HG03354 (cell line): ENCODE data around the gene VAT1L.

Experiments used
- ATAC-seq: cut with Tn5 transposase; IDR thresholded peaks from one replicate; pipeline ENCODE4 v1.9.1; 2021; ENCODE audit warnings: mild to moderate bottlenecking; ENCODE audit not compliant: unreplicated experiment, poor library complexity, severe bottlenecking

Gene VAT1L

GRCh38 chr16:77825196-77825595, 36.8 kb downstream of the VAT1L start:
- ATAC-seq: no peak

- ATAC-seq: no peak
These were observed 38.7 kb downstream of the VAT1L start for GRCh38 chr16:77827032-77827431.

GRCh38 chr16:77833921-77834634, 45.7 kb downstream of the VAT1L start:
- no peak for ATAC-seq

- ATAC-seq: no peak
These were observed 46.5 kb downstream of the VAT1L start for GRCh38 chr16:77834635-77835540.

- ATAC-seq: no peak
These were observed 48.4 kb downstream of the VAT1L start for GRCh38 chr16:77836801-77837200.

- no peak for ATAC-seq
These were observed 50.4 kb downstream of the VAT1L start for GRCh38 chr16:77838597-77839255.

GRCh38 chr16:77840093-77840492, 51.7 kb downstream of the VAT1L start:
- ATAC-seq: no peak

GRCh38 chr16:77840673-77841501, 52.5 kb downstream of the VAT1L start:
- ATAC-seq: no peak

- no peak for ATAC-seq
These were observed 53.1 kb downstream of the VAT1L start for GRCh38 chr16:77841502-77841763.

GRCh38 chr16:77842468-77842867, 54.1 kb downstream of the VAT1L start:
- ATAC-seq: no peak

- no peak for ATAC-seq
These were observed 55.0 kb downstream of the VAT1L start for GRCh38 chr16:77843405-77843804.

GRCh38 chr16:77844801-77845200, 56.4 kb downstream of the VAT1L start:
- no peak for ATAC-seq

GRCh38 chr16:77849646-77850258, 61.4 kb downstream of the VAT1L start:
- no peak for ATAC-seq

- no peak for ATAC-seq
These were observed 62.4 kb downstream of the VAT1L start for GRCh38 chr16:77850636-77851333.

GRCh38 chr16:77853161-77853560, 64.8 kb downstream of the VAT1L start:
- no peak for ATAC-seq

- no peak for ATAC-seq
These were observed 68.2 kb downstream of the VAT1L start for GRCh38 chr16:77856438-77857160.

- ATAC-seq: no peak
These were observed 69.7 kb downstream of the VAT1L start for GRCh38 chr16:77858060-77858459.

GRCh38 chr16:77859493-77860232, 71.3 kb downstream of the VAT1L start:
- no peak for ATAC-seq
